GM10248 (cell line): ENCODE measurements around the gene ARL15.

Experiments
- CTCF ChIA-PET: fragments of 300-600 bp; sonication (Branson Sonifier 250); formaldehyde crosslinking; extraction: SDS; loops from one replicate; lab custom pipeline; 2021; ENCODE audit warnings: antibody characterized with exemption; lab: Yijun Ruan, JAX
- POLR2A ChIA-PET: fragments of 350-650 bp; sonication (Branson Sonifier 250); formaldehyde crosslinking; extraction: SDS; loops from one replicate; lab custom pipeline; 2020; ENCODE audit warnings: antibody characterized with exemption; lab: Yijun Ruan, JAX
- DNase-seq: peaks from one replicate; pipeline ENCODE4 v3.0.0; 2012; ENCODE audit errors: extremely low spot score
- TF ChIP-seq, protein P1 (sequence below): IDR thresholded peaks from 2 replicates; pipeline ENCODE4 v1.5.1; 2012; ENCODE audit warnings: mild to moderate bottlenecking, low read depth; ENCODE audit errors: extremely low read depth, missing control alignments, control extremely low read depth

The ARL15 gene

DNA sequence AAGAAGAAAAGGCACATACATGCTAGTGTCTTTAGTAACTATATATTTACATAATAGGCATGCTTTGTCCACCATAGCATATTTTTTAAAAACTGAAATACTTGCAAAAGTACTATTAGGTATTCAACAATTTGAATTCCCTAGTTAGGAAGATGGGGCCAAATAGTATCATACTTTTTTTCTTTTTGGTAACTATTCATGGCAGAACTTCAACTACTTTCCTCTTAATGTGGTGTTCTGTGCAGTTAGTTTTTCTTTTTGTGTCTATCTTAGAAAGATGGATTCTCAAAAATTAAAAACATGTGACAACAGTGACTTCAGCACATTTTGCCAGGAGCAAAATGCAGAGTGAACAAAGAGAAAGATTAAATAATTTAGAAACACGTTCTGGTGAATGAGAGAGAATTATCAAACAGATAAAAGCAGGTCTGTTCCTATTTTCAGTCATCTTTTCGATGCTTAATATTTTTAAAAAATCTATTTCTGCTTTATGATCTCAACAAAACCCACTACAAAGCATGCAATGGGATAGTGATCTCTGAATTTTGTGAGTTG, 341.1 kb downstream of the ARL15 start:
- ChIA-PET CTCF (interaction anchor here (1.3 kb wide), 1 partner anchor 9 kb away, joined by 3 read pairs; no protein-coding TSS in a partner anchor), POLR2A (no interaction called here)
- DNase-seq = no peak
- TF ChIP-seq, protein P1, sequence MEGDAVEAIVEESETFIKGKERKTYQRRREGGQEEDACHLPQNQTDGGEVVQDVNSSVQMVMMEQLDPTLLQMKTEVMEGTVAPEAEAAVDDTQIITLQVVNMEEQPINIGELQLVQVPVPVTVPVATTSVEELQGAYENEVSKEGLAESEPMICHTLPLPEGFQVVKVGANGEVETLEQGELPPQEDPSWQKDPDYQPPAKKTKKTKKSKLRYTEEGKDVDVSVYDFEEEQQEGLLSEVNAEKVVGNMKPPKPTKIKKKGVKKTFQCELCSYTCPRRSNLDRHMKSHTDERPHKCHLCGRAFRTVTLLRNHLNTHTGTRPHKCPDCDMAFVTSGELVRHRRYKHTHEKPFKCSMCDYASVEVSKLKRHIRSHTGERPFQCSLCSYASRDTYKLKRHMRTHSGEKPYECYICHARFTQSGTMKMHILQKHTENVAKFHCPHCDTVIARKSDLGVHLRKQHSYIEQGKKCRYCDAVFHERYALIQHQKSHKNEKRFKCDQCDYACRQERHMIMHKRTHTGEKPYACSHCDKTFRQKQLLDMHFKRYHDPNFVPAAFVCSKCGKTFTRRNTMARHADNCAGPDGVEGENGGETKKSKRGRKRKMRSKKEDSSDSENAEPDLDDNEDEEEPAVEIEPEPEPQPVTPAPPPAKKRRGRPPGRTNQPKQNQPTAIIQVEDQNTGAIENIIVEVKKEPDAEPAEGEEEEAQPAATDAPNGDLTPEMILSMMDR = no peak

DNA sequence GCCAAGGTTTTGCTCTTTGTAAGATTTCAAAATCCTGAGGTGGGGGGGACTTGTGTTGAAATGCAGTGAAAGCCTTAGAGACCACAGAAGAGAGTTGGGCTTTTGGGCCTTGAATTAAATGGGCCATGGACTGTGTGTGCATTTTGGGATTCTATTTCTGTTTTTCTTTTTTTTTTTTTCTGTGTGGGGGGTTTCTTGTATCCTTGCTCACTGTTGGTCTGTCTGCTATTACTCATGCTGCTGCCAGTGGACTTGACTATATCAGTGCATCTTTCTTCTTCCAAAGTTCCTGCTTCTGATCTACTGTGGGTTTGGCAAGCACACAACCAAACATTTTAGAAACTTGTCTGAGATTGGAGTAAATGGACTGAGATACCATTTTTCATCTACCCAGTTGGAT, 344.9 kb downstream of the ARL15 start:
- CTCF ChIA-PET = no interaction called here
- no peak for DNase-seq
- POLR2A ChIA-PET = no interaction called here
- TF ChIP-seq, protein P1 = no peak

DNA sequence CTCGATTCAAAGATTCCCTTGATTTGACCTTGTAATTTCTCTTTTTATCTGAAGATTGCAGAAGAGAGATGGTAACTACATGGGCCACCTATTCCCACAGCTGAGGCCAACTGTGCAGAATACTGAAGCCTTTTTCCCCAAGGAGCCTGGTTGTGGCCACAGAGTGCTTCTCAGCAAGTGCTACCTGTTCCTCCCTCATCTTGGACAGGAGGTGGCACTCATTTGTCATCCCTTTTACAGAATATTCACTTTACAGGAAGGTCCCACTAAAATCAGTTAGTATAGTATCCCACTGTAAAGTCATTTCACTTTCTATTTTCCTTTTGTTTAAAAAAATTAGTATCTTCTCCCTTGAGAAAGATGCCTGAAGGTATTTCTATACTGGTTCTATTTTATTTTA, 346.4 kb downstream of the ARL15 start:
- ChIA-PET POLR2A (no interaction called here), CTCF (no interaction called here)
- no peak for DNase-seq
- TF ChIP-seq, protein P1 = no peak

DNA sequence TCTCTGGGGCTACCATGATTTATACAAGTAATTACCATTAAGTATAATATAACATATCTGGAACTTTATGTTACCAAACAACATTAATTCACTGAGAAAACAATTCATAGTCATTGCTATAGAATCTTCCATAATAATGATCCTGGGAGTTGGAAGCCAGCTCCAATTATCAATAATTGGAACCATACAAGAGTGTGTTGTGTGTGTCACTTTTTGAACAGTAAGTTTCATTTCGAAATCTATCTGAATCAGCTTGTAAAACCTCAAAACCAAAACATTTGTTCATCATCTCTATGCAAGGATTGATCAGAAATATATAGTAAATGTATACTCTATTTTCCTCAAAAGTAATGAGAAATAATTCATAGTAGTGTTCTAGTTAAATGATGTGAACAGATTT, 348.1 kb downstream of the ARL15 start:
- POLR2A ChIA-PET = no interaction called here
- TF ChIP-seq, protein P1 = no peak
- CTCF ChIA-PET = no interaction called here
- DNase-seq = no peak

DNA sequence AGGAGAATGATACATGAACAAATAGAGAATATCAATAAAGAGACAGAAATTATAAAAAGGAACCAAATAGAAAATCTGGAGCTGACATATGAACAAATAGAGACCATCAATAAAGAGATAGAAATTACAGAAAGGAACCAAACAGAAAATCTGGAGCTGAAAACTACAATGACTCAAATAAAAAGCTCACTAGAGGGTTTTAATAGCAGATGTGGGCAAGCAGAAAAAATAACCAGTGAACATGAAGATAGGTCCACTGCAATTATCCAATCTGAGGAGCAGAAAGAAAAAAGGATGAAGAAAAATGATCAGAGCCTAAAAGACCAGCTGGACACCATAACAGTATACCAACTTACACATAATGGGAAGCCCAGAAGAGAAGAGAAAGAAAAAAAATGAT, 353.7 kb downstream of the ARL15 start:
- no peak for DNase-seq
- CTCF ChIA-PET = interaction anchor here (1.0 to 2.5 kb wide), 2 partner anchors 10 to 21 kb away, joined by 3 to 5 read pairs; no protein-coding TSS in a partner anchor
- POLR2A ChIA-PET = no interaction called here
- TF ChIP-seq, protein P1 = no peak

DNA sequence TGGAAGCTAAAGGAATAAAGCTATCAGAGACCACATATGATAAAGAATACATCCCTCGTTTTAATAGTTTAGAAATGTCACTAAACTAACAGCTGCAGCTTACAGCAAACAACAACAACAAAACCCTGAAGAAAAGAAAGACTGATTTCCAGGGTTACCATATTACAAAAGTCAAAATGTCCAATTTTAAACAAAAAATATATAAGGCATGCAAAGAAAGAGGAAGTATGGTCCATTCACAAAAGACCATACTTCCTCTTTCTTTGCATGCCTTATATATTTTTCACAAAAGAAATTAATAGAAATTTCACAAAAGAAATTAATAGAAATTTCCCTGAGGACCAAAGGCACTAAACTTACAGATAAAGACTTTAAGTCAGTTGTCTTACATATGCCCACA, 354.2 kb downstream of the ARL15 start:
- ChIA-PET POLR2A (no interaction called here), CTCF (interaction anchor here (1.0 to 2.5 kb wide), 2 partner anchors 9 to 21 kb away, joined by 3 to 5 read pairs; no protein-coding TSS in a partner anchor)
- DNase-seq = no peak
- TF ChIP-seq, protein P1 = no peak
